GM12865 (cell line): ENCODE data around the gene ARMC9.
"Not testable (repeated sequence)": the region's sequence is repeated elsewhere in the genome, so short reads cannot be mapped to it uniquely, and the experiment has no call there.

ENCODE experiments used
- DNase-seq: peaks from one replicate; pipeline ENCODE4 v3.0.0; 2010; ENCODE audit warnings: low read depth
- H3K4me3 ChIP-seq: 2 replicates; pipeline ENCODE4 v1.5.1; 2011; ENCODE audit warnings: mild to moderate bottlenecking, low read depth, low read length, control low read depth
- TF ChIP-seq, protein P1 (sequence below): IDR thresholded peaks from 2 replicates; pipeline ENCODE4 v1.5.1; 2011; ENCODE audit warnings: low read length, control low read depth, low read depth, inconsistent platforms; ENCODE audit not compliant: insufficient read depth; ENCODE audit errors: missing control alignments

ARMC9 gene

DNA sequence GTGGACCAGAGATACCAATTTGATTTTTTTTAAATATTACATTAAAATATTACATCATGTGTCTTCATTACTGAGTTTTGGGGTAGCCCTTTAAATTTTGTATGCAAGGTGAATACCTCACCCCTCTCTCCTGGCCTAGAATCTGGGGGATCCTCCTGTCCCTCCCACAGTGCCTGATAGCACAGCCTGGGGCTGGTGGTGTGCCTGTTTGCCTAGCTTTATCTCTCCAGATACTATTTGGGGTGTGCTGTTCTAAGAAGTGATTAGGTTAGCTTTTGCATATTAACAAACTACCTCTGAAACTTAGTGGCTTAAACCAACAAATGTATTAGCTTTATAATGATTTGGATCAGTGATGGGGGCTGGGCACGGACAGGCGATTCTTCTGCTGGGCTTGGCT, 176.3 kb downstream of the ARMC9 start:
- DNase-seq, result no peak
- TF ChIP-seq, protein P1, sequence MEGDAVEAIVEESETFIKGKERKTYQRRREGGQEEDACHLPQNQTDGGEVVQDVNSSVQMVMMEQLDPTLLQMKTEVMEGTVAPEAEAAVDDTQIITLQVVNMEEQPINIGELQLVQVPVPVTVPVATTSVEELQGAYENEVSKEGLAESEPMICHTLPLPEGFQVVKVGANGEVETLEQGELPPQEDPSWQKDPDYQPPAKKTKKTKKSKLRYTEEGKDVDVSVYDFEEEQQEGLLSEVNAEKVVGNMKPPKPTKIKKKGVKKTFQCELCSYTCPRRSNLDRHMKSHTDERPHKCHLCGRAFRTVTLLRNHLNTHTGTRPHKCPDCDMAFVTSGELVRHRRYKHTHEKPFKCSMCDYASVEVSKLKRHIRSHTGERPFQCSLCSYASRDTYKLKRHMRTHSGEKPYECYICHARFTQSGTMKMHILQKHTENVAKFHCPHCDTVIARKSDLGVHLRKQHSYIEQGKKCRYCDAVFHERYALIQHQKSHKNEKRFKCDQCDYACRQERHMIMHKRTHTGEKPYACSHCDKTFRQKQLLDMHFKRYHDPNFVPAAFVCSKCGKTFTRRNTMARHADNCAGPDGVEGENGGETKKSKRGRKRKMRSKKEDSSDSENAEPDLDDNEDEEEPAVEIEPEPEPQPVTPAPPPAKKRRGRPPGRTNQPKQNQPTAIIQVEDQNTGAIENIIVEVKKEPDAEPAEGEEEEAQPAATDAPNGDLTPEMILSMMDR, result no peak
- no peak overlapping the region for H3K4me3 ChIP-seq

DNA sequence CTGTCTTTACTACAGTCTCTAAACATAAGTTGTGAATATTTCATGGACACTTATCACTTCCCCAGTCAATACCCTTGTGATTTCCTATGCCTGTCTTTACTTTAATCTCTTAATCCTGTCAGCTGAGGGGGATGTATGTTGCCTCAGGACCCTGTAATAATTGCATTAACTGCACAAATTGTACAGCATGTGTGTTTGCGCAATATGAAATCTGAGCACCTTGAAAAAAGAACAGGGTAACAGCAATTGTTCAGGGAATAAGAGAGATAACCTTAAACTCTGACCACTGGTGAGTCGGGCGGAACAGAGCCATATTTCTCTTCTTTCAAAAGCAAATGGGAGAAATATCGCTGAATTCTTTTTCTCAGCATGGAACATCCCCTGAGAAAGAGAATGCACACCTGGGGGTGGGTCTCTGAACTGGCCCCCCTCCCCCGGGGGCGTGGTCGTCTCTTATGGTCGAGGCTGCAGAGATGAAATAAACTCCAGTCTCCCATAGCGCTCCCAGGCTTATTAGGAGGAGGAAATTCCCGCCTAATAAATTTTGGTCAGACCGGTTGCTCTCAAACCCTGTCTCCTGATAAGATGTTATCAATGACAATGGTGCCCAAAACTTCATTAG, 177.7 kb downstream of the ARMC9 start:
- not testable (repeated sequence) for H3K4me3 ChIP-seq, DNase-seq

DNA sequence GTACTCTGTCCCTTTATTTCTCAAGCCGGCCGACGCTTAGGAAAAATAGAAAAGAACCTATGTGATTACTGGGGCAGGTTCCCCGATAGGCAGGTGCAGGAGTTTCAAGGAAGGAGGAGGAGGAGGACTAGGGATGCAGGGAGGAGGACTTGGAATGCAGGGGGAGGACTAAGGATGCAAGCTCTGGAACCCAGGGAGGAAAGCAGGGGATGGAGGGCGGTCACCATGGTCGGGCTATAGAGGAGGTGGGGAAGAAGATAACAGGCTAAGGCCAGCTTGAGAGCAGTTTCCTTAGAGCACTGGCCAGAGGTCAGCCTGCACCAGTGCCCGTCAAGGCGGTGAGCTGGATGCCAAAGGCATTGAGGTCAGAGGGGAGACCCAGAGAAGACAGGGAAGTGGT, 178.4 kb downstream of the ARMC9 start:
- H3K4me3 ChIP-seq, result no peak overlapping the region
- TF ChIP-seq, protein P1, result no peak
- no peak for DNase-seq

DNA sequence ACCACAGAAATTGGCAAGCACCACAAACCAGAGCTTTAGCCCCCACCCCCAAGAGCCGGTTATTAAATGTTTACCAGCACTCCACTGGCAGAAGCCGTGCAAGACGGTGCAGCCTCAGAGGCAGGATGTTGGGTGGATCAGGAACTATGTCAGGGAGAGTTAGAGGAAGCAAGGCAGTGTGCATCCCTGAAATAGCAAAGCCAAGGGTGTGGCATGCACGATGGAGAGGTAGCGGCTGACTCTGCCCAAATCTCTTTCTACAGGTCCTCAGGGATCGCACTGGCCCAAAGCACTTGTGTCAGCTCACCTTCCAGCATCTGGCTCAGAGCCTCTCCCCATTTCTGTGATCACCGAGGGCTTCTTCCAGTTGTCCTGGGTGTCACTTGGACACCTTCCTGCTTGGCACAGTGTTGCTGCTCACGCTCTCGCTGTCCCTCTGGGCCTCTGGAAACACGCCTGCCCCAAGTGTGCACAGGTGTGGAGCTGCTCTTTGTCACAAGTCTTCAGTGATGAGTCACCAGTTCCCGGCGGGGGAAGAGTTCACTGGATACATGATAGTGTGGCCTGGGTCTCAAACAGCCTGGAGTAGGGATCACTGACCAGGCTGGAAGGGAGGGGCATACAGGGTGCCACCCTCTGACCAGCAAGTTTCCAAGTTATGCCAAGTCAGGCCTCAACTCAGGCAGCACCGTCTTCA, 179.7 kb downstream of the ARMC9 start:
- no peak for DNase-seq
- TF ChIP-seq, protein P1, result no peak
- H3K4me3 ChIP-seq, result no peak overlapping the region

DNA sequence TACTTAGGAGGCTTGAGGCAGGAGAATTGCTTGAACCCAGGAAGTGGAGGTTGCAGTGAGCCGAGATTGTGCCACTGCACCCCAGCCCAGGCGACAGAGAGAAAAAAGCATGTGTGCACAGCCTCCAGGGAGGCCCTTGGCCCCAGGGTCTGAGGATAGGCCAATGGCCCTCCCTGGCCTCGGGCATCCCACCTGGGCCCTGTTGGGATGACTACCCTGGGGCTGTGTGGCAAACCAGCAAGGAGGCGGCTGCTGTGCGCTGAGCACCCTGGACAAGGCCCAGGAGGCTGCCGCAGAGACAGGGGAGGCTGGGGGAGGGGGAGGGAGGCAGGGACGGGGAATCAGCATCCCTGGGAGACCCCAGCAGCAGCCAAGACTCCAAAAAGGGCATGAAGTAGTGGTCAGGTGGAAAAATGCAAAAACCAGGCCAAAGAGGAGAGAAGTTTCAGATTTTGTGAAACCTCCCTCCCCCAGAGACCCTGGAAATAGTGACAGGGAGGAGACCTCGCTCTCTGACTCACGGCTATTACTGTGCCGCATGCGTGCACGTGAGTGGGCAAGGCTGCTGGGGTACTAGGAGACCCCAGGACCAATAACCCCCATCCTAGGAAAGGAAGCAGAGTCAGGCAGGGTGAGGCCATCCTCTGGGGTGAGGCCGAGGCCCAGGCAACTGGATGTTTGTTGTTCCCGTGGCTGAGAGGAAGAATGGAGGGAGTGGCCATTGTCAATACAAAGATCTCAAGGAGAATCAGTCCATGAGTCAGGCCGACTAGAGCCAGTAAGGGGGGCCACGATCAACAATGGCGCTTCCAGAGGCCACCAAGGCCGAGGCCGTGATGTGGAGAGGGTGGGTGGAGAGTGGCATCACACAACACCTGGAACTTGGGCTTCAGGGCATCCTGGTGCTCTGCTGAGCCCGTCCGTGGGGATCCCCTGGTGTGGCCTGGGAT, 181.1 kb downstream of the ARMC9 start:
- DNase-seq, result no peak
- no peak overlapping the region for H3K4me3 ChIP-seq
- TF ChIP-seq, protein P1, result no peak

DNA sequence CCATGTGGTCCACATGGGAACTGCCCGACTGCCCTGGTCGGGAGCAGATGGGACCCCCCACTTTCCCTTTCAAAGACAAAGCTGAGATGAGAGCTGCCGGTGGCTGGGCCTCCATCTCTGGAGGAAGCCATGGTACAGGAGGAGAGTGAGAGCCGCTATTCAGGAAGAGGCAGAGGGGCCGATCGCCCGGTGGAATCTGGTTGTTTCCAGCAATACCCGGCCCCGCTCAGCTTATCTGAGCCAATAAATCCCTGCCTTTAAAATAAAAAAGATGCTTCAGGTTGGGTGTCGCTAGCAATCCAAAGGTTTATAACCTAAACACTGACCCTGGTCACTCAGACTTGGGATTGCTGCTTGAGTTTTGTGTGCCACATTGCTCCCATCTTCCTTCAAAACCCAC, 181.9 kb downstream of the ARMC9 start:
- no peak for DNase-seq
- TF ChIP-seq, protein P1, result no peak
- H3K4me3 ChIP-seq, result no peak overlapping the region

DNA sequence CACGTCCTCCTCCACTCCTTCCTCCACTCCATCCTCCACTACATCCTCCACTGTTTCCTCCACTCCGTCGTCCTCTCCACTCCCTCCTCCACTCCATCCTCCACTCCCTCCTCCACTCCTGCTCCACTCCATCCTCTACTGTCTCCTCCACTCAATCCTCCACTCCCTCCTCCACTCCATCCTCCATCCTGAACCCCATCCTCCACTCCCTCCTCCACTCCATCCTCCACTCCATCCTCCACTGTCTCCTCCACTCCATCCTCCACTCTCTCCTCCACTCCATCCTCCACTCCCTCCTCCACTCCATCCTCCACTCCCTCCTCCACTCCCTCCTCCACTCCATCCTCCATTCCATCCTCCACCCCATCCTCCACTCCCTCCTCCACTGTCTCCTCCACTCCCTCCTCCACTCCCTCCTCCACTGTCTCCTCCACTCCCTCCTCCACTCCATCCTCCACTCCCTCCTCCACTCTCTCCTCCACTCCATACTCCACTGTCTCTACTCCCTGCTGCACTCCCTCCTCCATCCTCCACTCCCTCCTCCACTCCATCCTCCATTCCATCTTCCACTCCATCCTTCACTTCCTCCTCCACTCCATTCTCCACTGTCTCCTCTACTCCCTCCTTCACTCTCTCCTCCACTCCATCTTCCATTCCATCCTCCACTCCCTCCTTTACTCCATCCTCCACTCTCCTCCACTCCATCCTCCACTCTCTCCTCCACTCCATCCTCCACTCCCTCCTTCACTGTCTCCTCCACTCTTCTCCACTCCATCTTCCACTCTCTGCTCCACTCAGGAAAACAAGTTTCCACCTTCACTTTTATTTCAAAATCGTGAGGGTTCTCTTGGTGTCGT, 182.8 kb downstream of the ARMC9 start:
- no peak overlapping the region for H3K4me3 ChIP-seq
- no peak for DNase-seq
- TF ChIP-seq, protein P1, result no peak
